Stimulated activated CD8-positive, alpha-beta memory T cell treated with anti-CD3 and anti-CD28 coated beads, Interleukin-12 subunit alpha, Interleukin-12 subunit beta, amount 100 ng/mL, for 4 hours (primary cell): ENCODE results near the gene PRKCD.
A peak's percentile ranks its signal among the peaks of the same experiment; 100 is the strongest.

Source experiments
- DNase-seq: peaks from one replicate; pipeline ENCODE4 v3.0.0-alpha.2; 2020; ENCODE audit warnings: low read depth

Gene PRKCD

DNA sequence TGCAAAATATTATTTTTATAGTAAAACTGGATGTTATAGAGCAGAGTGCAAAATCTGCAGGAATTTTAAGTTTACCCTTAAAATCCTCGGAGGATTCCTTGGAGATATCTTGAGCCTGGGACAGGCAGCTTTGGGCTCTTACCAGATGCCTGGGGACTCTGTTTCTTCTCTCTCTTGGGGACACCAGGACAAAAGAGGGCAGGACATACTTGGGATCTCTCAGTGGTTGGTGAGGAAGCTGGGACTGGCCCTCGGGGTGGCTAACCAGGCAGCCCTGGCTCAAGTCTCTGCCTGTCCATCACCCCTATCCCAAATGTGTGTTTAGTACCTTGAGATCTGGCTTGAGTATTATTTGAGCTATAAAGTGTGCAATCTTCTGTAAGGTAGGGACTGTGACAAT, 56.2 kb downstream of the PRKCD start:
- no peak for DNase-seq

DNA sequence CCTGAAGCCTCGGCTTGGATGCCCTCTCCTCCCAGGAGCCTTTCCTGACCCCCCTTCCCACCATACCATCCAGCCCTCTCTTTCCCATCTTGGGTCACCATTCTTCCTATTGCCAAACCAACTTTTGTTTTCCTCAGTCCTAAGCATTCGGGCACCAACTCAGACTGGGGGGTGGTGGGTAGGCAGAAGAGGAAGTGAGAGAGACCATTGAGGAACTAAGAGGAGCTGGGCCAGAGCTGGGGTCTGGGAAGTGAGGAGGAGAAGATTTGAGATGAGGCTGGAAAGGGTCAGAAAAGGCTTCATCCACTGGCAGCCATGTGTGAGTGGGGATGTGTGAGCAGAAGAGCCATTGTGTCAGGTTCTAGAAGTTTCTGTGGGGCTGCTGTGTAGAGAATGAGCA, 57.1 kb downstream of the PRKCD start:
- no peak for DNase-seq

DNA sequence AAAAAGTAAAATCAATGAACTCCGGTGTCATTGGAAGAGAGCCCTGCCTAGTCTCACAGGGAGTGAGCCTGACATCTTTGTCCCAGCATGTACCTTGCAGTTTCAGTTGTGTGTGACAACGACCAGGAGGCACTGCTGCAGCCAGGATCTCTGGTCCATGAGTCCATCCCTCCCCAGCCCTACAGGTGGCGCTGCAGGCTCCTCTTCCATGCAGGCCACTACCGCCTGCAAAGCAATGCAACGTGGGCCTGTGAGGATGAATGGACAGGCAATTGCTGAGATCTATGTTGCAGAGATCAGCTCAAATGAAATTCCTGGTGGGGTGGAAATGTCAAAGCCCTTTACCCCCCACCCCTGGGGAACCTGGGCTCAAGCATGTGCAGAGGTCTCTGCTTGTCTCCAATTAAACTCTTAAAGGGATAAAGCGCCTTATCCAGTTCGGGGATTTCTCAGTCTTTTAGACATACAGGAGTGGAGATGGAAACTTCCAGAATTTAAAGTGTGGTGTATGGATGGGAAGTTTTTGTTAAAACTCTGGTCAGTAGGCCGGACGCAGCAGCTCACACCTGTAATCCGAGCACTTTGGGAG, 59.0 kb downstream of the PRKCD start:
- peak; percentile 43 for DNase-seq

DNA sequence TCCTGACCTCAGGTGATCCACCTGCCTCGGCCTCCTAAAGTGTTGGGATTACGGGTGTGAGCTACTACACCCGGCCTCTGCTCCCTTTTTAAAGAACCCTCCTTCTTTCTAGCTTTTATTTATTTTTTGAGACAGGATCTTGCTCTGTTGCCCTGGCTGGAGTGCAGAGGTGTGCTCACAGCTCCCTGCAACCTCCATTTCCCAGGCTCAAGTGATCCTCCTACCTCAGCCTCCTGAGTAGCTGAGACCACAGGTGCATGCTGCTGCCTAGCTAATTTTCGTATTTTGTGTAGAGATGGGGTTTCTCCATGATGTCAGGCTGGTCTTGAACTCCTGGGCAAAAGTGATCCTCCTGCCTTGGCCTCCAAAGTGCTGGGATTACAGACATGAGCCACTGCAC, 60.3 kb downstream of the PRKCD start:
- no peak for DNase-seq

DNA sequence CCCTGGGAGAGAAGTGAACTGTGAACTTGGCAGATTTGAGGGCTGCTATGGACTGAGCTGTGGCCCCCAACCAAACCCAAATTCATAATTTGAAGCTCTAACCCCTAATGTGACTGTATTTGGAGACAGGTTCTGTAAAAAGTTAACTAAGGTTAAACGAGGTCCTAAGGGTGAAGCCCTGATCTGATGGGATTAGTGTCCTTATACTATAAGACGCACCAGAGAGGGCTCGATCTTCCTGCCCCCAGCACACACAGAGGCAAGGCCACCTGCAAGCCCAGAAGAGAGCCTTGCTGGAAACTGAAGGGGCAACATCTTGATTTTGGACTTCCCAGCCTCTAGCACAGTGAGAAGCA, 60.8 kb downstream of the PRKCD start:
- no peak for DNase-seq

DNA sequence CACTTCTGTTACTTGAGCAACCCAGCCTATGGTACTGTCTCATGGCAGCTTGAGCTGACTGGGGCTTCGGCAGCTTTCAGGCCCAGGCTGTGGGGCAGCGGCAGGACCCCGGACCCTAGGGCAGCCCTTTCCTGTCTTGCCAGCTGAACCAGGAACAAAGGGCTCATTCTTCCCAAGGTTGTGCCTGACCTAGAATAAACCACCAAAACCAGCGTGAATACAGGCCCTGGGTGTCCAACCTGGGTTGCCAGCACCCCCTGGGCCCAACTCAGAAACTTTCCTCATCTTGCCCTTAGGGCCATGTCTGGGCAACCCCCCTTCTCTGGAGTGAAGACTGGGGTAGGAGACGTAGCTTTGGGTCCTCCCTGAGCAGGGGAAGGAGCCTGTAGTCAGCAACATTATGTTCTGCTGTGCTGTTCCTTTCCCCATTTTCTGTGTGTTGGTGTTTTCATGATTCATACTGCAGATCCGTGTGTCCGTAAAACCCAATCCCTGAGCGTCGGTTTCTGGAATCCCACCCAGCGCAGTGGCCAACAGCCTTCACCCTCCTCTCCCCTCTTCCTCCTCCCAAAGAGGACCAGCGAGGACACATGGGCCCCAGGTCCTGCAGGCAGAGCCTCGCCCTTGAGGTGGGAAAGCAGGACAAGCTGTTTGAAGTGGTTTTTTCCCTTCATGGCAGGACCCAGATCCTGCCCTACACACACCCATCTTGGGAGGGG, 61.3 kb downstream of the PRKCD start:
- no peak for DNase-seq

DNA sequence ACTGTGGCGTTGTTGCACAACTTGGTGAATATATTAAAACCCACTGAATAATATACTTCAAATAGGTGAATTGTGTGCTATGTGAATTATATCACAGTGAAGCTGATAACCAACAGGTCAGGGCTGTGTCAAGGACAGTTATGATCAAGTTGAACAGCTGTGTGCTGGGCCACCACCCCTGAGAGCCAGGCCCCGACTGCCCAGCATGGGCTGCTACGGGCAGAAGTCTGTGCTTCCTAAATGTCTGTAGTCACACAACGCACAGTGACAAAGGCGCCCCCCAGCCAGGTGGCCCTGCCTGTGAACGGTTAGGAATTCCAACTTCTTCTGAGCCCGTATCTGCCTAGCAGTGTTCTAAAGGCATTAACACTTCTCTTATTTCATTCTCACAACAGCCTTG, 62.0 kb downstream of the PRKCD start:
- no peak for DNase-seq

DNA sequence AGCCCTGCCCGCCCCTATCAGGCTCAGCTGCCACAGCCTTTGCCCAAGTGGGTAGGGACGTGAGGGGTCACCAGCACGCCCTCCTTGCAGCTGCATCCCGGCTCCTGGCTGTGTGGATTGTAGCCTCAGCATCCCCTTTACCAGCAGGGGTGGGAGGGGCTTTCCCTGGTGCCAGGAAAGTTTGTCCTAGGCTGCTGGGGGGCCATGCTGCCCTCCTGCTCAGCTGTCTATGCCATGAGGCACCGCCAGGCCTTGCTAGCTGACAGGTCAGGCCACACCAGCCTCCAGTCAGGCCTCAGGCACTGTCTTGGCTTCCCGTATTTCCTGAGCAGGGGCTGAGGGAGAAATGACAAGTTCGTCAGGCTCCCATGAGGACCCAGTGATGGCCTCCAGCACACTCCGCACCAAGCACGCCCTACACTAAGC, 62.5 kb downstream of the PRKCD start:
- DNase-seq, result no peak

DNA sequence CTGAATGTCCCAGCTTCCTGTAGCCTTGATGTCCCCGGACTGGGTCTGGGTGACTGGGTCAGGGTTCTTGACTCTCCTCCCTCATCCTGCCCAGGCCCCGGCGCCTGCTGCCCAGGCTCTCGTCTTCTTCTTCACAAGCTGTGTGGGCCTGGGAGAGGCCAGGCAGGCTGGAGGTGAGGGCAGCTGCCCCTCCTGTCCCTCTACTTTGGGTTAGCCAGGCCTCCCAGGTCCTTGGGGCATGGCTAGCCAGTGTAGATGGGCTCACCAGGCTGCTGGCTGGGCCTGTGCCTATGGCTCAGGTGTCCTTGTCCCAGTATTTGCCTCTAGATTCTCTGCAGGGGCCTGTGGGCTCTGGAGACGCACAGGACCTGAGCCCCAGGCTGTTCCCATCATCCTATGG, 63.0 kb downstream of the PRKCD start:
- no peak for DNase-seq

DNA sequence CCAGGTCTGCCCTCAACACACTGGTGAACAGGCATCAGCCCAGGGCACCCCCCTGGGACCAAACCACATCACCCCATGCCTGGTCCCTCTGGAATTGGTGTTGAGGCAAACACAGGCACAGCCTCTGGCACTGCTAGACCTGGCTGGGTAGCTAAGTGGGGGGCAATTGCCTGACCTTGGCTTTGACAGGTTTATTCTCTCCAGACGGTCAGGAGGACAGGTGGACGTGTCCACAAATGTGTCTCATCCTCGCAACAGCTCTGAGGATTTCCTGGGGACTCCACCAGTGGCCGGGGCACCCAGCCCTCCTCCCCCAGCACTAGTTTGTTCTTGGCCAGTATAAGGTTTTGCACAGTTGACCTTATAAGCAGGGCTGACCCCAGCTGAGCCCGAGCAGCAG, 63.5 kb downstream of the PRKCD start:
- no peak for DNase-seq

DNA sequence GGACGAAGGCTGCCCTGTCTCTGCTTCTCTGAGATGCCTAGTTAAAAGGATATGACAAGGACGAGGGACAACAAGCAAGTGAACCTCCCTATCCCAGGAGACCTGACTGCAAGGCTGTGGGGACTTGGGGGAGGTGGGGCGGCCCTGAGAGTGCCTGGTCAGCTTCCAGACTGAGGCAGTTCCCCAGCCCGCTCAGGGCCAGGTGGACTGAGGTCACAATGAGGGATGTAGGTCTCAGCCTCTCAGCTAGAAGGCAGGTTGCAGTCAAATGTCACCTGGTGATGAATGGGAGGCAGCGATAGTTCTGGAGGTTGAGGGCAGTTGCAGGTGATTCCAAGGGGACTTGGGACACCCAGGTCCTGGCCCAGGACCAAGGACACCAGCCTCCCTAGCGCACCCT, 64.2 kb downstream of the PRKCD start:
- DNase-seq, result no peak

DNA sequence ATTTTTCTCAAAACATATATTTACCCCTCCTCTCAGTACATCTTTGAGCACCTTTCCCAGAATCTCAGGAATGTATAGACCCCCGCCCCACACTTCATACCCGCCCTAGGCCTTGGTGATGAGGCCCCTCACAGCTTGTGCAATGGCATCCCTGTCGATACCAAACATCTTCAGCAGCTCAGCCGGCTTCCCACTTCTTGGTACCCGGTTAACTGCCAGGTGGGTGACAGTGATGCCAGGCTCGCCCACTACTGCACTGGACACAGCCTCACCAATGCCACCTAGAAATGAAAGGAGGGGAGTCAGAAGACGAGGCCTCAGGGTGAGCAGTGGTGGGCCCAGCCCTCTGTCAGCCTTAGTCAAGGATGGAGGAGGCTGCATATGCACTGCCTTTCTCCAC, 64.6 kb downstream of the PRKCD start:
- DNase-seq, result no peak

DNA sequence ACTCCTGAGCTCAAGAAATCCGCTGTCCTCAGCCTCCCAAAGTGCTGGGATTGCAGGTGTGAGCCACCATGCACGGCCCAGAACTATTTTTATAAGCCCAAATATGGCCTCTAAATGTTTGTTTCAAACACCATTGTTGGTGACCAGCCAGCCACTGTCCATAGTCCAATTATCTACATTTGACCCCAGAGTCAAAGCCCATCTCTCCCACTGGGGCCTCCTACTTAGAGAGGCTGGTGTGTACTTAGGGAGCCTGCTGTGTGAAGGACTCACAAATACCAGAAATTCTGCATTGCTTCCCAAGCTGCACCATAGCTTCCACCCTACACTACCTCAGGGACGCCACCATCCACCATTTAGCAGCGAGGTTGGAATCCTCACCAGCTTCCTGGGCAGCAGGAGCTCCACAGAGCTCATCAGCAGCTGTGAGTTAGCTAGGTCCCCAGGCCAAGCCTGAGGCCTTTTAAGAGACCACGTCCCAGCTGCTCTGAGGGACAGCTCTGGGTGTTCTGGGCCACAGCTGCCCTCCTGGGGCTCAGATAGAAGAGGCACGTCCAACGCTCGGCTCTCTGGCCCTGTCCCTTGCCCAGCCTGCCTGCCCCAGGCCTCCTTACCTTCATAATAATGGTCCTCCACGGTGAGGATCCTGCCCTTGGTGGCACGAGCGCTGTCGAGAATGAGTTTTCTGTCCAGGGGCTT, 65.3 kb downstream of the PRKCD start:
- DNase-seq, result no peak

DNA sequence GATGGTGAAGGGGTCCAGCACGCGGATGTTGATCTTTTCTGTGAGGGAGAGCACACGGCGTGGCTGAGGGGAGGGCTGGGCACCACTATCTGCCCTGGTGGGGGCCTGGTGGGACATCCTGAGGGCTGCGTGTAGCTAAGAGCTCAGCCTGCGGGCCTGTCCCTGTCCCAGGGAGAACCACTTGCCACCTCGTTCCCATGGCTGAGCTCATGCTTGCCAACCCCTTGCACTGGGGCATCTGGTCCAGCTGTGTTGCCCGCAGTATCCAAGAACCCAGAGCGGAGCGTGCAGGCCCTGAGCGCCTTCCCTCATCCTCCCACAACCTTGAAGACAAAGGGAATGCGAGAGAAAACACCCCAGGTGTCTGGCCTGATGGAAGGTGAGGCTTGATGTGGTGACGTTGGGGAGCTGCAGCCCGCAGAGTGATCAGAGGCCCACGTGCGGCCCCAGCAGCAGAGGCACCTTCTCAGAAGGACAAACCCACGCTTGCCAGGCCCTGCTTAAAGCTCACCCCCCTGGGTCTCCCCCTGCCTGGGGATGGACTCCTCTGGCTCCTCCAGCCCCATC, 65.9 kb downstream of the PRKCD start:
- no peak for DNase-seq

DNA sequence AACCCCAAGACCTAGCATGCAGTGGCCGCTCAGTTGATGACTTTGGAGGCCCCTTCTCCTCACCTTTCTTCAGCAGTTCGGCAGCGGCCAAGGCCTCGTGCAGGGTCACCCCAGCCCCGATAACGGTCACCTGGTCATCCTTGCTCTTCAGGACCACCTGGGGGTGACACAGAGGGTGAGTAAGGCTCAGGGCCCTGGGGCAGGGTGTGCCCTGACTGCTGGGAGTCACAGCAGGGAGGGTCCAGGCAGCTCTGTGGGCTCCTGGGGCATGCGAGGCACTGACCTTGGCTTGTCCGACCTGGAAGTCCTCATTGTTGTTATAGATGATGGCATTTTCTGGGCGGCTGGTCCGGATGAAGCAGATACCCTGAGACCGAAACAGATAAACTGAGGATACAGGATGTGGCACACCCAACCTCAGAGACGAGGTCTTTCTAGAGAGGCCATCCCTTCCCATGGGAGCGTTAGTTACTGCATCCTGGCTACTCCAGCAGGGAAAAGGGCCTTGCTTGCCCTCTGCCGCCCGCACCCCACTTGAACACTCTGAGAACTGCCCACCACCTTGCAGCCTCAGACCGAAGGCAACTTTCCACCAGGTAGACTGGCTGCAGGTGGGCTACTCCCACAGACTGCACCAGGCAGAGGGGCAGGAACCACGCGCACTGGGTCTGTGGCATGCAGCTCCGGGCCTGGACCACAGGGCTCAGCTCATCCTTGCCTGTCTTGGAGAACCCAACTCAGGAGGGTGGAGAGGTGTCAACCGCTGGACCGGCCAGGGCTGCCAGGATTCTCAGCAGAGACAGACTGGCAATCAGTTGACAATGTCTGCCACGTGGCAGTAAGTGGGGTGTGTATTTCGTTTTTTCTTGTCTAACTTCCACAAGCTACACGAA, 67.2 kb downstream of the PRKCD start:
- DNase-seq, result no peak

DNA sequence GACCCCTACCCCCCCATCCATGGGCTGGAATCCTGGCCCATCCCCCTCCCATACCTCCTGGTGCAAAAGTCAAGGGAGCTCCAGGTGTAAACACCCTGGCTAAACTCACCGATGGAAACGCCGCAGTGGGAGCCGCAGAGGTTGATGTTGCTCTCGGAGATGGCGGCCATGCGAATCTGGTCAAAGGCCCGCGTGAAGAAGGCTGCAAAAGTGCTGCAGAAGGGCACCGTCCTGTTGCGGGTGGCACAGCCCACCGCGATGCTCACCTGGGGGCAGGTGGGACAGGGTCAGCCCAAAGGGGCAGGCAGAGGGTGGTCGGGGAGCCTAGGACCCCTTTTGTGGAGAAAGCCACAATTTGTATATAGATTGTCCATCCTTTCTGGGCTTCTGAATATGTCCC, 68.2 kb downstream of the PRKCD start:
- DNase-seq, result no peak

DNA sequence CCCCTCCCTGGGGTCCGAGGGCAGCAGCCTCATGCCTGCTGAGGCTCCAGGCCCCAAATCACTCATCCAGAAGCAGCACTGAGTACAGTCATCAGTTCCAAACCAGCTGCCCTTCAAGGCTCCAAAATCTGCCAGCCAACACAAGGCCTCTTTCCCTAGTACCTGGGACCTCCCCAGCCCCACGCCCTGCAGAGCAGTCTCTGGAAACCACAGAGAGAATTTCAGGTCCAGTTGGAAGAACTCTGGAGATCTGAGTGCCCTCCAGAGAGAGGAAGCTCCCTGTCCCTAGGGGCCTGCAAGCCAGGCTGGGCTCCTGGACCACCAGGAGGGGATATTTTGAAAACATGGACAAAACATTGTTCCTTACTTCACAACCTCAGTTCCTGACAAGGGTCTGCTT, 68.6 kb downstream of the PRKCD start:
- DNase-seq, result no peak

DNA sequence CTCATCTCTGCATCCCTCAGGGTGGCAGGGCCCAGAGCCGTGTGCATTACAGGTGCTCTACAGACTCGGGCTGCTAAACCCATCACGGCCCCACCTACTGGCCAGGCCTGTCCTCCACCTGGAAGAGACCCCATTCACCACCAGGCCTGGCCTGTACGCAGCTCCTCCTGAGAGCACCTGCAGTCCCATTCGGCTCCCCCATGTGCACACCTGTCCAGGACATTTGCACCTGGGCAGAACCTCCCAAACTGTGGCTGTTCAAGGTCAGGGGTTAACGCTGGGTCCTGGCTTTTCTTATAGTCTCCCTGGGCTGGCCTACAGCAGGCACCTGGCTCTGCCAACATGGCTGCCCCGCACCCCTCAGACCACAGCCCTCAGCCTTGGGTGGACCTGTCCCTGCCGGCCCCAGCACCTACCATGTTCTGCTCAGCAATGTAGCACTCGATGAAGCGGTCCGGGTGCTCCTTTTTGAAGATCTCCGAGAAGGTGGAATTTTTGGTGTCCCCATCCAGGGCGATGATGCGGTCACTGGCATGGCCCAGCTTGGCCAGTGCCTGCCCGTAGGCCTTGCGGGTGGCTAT, 69.1 kb downstream of the PRKCD start:
- DNase-seq, result no peak

DNA sequence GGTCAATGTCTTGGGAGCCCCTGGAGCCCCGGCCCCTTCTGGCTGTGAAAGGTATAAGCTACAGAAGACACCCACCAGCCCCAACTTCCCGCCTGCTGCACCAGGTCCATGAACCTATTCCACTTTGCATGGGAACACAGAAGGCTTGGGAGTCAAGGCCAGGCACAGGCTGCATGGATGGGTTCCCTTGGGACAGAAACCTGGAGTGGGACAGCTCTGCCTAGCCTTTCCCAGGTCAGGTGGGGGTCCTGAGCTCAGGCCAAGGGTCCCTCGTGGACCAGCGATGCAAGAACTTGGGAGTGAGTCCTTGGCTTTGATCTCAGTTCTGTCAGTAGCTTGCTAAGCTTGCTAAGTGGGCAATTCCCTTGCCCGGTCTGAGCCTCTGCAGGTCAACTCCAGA, 69.8 kb downstream of the PRKCD start:
- DNase-seq, result no peak

DNA sequence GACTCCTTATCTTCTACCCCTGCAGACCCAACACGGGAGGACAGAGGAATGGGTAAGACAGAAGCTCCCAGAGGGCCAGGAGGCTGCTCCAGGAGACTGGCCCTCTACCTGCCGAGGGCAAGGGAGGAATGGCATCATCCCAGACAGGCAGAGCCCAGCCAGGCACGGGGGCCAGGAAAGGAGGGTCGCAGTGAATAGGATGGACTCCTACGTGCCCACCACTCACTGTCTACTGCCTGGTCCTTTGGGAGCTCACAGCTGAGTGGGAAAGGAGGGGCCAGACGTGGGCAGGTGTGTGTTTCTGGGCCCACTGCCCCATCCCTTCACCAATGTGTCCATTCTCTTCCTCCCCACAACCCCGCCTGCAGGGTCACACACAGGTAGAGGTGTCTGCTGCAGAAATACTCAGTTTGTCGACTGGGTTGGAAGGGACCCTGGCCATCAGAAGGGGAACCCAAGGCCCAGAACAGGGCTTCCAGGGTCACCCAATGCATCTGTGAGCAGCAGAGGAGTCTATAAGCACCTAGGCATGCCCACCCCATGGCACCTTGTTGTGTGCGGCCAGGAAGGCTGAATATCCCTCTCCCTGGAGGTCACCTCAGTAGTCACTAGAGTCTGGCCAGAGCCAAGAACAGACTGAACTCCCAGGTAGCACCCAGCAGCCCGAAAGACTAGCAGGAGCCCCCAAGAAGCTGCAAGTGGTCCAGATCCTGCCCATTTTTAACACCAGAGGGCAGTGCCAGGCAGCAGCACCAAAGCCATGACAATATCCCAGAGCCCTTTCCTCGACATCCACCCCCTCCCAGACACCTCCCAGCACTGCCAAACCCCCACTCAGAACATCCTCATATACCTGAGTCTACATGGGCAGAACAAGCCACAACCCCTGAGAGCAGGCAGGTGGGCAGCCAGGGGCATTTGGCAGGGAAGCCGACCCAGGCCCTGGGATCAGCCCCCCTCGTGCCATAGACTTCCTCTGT, 70.8 kb downstream of the PRKCD start:
- no peak for DNase-seq
